HG03108 (cell line): ENCODE measurements around the gene IFITM1.

Source experiments
- ATAC-seq: cut with Tn5 transposase; IDR thresholded peaks from one replicate; pipeline ENCODE4 v1.9.1; 2021; ENCODE audit warnings: moderate library complexity; ENCODE audit not compliant: unreplicated experiment

Gene IFITM1

GRCh38 chr11:293852-294661 is 19.8 kb upstream of the IFITM1 start:
- no peak for ATAC-seq

- ATAC-seq: no peak
Observed at GRCh38 chr11:294780-295179, 19.1 kb upstream of the IFITM1 start.

- ATAC-seq: no peak
Observed at GRCh38 chr11:295351-296170, 18.3 kb upstream of the IFITM1 start.

- ATAC-seq: no peak
Observed at GRCh38 chr11:296171-297050, 17.4 kb upstream of the IFITM1 start.

- ATAC-seq: no peak
Observed at GRCh38 chr11:297051-297585, 16.7 kb upstream of the IFITM1 start.

GRCh38 chr11:297586-298405 is 16.0 kb upstream of the IFITM1 start:
- ATAC-seq: no peak

- ATAC-seq: no peak
Observed at GRCh38 chr11:298406-299065, 15.3 kb upstream of the IFITM1 start.

GRCh38 chr11:299081-299891 is 14.6 kb upstream of the IFITM1 start, which contains the start of gene IFITM5:
IFITM5 (minus strand) TSS chr11:299526; CDS start chr11:299490, 36 bp downstream.
- no peak for ATAC-seq

- no peak for ATAC-seq
Observed at GRCh38 chr11:299951-300735, 13.7 kb upstream of the IFITM1 start.

- no peak for ATAC-seq
Observed at GRCh38 chr11:303363-303762, 10.5 kb upstream of the IFITM1 start.

- ATAC-seq: no peak
Observed at GRCh38 chr11:304061-304506, 9.8 kb upstream of the IFITM1 start.

GRCh38 chr11:304915-305843 is 8.7 kb upstream of the IFITM1 start:
- no peak for ATAC-seq

GRCh38 chr11:305844-306211 is 8.0 kb upstream of the IFITM1 start:
- ATAC-seq: no peak

GRCh38 chr11:306645-307371 is 7.0 kb upstream of the IFITM1 start:
- ATAC-seq: no peak

GRCh38 chr11:307766-308708 is 5.8 kb upstream of the IFITM1 start, which contains the start of gene IFITM2:
IFITM2 (plus strand) TSS chr11:307816; CDS start chr11:308193, 377 bp downstream.
- peak; percentile 27 for ATAC-seq
